GM12878 (cell line): ENCODE measurements around the gene MBNL3. TPM values are rescaled to one million over a fixed set of nuclear protein-coding genes. Genes with fewer than 3 reads are reported as not detected.

Experiments used
- ATAC-seq: fragments of 200-7000 bp; cut with Tn5 transposase; 3 replicates; pipeline ENCODE4 v1.9.1; 2020; ENCODE audit warnings: mild to moderate bottlenecking, moderate library complexity
- BruUV-seq: library from RNA; stranded (reverse); fragments of 400-500 nt; replicated peaks from 2 replicates; lab custom pipeline; 2021; lab: Mats Ljungman, UMichigan
- CTCF ChIA-PET: fragments of 300-600 bp; sonication (Branson Sonifier 250); formaldehyde crosslinking; extraction: SDS; loops from one replicate; lab custom pipeline; 2021; ENCODE audit warnings: inconsistent platforms; lab: Yijun Ruan, JAX
- POLR2A ChIA-PET: fragments of 350-600 bp; formaldehyde crosslinking; extraction: SDS; loops from one replicate; lab custom pipeline; 2021; ENCODE audit warnings: inconsistent platforms; lab: Charles Lee
- RAD21 ChIA-PET: fragments of 300-600 bp; sonication (Branson Sonifier 250); formaldehyde crosslinking; loops from one replicate; lab custom pipeline; 2023; ENCODE audit warnings: antibody characterized with exemption; ENCODE audit not compliant: unreplicated experiment; lab: Charles Lee
- SMC1A ChIA-PET: fragments of 300-600 bp; sonication (Branson Sonifier 250); formaldehyde crosslinking; loops from one replicate; lab custom pipeline; 2023; ENCODE audit not compliant: unreplicated experiment, uncharacterized antibody; lab: Charles Lee
- DNase-seq: peaks from one replicate; pipeline ENCODE4 v3.0.0-alpha.2; 2011; ENCODE audit warnings: low read depth, low spot score
- FAIRE-seq: peaks from 3 replicates; lab custom pipeline; 2011; peaks lifted over from hg19 to GRCh38; lab: Jason Lieb, UNC
- H2AFZ ChIP-seq: 2 replicates; pipeline ENCODE4 v1.6.0; 2011; ENCODE audit warnings: low read depth, low read length, control low read depth; ENCODE audit not compliant: control insufficient read depth
- H3K27ac ChIP-seq: 2 replicates; pipeline ENCODE4 v1.5.1; 2011; ENCODE audit warnings: control low read depth; ENCODE audit not compliant: control insufficient read depth, insufficient read depth
- H3K27me3 ChIP-seq, 2 experiments: replicated peaks in 1 of 2; 2 replicates each; pipeline versions ENCODE4 v1.6.0 to v1.6.1; 2011; ENCODE audit warnings: low read length in 1 of 2; ENCODE audit not compliant: control insufficient read depth in 2 of 2, insufficient read depth in 2 of 2
- H3K36me3 ChIP-seq, 2 experiments: 2 replicates each; pipeline ENCODE4 v1.5.1; 2011; ENCODE audit warnings: low read length in 1 of 2; ENCODE audit not compliant: control insufficient read depth in 2 of 2, insufficient read depth in 2 of 2
- H3K4me1 ChIP-seq: 2 replicates; pipeline ENCODE4 v1.6.1; 2011; ENCODE audit warnings: mild to moderate bottlenecking, low read length, moderate library complexity, mixed read lengths; ENCODE audit not compliant: control insufficient read depth, insufficient read depth
- H3K4me2 ChIP-seq: 2 replicates; pipeline ENCODE4 v1.6.0; 2011; ENCODE audit warnings: control low read depth; ENCODE audit not compliant: control insufficient read depth, insufficient read depth
- H3K4me3 ChIP-seq: fragments of 200-600 bp; sonication (generic); 2 replicates; pipeline ENCODE4 v1.5.1; 2016
- H3K79me2 ChIP-seq: 2 replicates; pipeline ENCODE4 v1.6.0; 2011; ENCODE audit warnings: low read length; ENCODE audit not compliant: control insufficient read depth, insufficient read depth
- H3K9ac ChIP-seq: 2 replicates; pipeline ENCODE4 v1.8.0; 2011; ENCODE audit warnings: low read length, control low read depth, mixed read lengths; ENCODE audit not compliant: control insufficient read depth, insufficient read depth
- H3K9me3 ChIP-seq: replicated peaks from 3 replicates; pipeline ENCODE4 v1.5.1; 2011; ENCODE audit warnings: mild to moderate bottlenecking, low read length; ENCODE audit not compliant: control insufficient read depth, insufficient read depth
- H4K20me1 ChIP-seq: 2 replicates; pipeline ENCODE4 v1.6.0; 2011; ENCODE audit not compliant: control insufficient read depth, insufficient read depth
- BCL11A ChIP-seq: IDR thresholded peaks from 2 replicates; pipeline ENCODE4 v1.6.1; 2011; ENCODE audit warnings: low read depth, low read length
- HDAC2 ChIP-seq: fragments of 200-600 bp; sonication (generic); IDR thresholded peaks from 2 replicates; pipeline ENCODE4 v1.6.1; 2017
- IKZF2 ChIP-seq, 2 experiments: fragments of 450-650 bp; IDR thresholded peaks; 2 replicates each; pipeline ENCODE4 v1.6.1; 2017; ENCODE audit warnings: mild to moderate bottlenecking in 2 of 2, moderate library complexity in 2 of 2
- NR2F1 ChIP-seq: fragments of 450-650 bp; conservative IDR thresholded peaks from 2 replicates; pipeline ENCODE4 v1.6.1; 2017; ENCODE audit warnings: mild to moderate bottlenecking
- PML ChIP-seq: IDR thresholded peaks from 2 replicates; pipeline ENCODE4 v1.6.1; 2012; ENCODE audit warnings: low read length, inconsistent platforms
- RAD21 ChIP-seq: IDR thresholded peaks from 2 replicates; pipeline ENCODE4 v1.6.1; 2011; ENCODE audit warnings: mild to moderate bottlenecking, low read depth, low read length, moderate library complexity; ENCODE audit not compliant: insufficient read depth
- RFX5 ChIP-seq: IDR thresholded peaks from 2 replicates; pipeline ENCODE4 v1.6.1; 2011; ENCODE audit warnings: low read depth, low read length, improper control_type of control experiment
- ZSCAN29 ChIP-seq: fragments of 450-650 bp; IDR thresholded peaks from 2 replicates; pipeline ENCODE4 v1.6.1; 2017; ENCODE audit warnings: mild to moderate bottlenecking, moderate library complexity
- WGBS: methylation state at CpG from one replicate; pipeline ENCODE4 v1.1.6; 2016; ENCODE audit warnings: low lambda C conversion rate; ENCODE audit not compliant: insufficient replicate concordance, insufficient coverage; ENCODE audit errors: missing lambda C conversion rate; 5-methylcytosine and 5-hydroxymethylcytosine counted together
- in situ Hi-C: fragments of 300-500 bp; cut with MboI; formaldehyde crosslinking; loops from 9 replicates; pipeline ENCODE4 v1.14.3; 2018; ENCODE audit warnings: mixed read lengths
- intact Hi-C: fragments of 100-400 bp; cut with micrococcal nuclease; formaldehyde crosslinking; loops from one replicate; pipeline ENCODE4 v1.14.2; 2022; ENCODE audit not compliant: unreplicated experiment
- polyA plus RNA-seq, 11 experiments: library from polyadenylated mRNA; depleted of rRNA in 4 of 11; unstranded in 6 of 11; stranded (reverse) in 5 of 11; fragments of >200 nt; fragmentation: Nextera tagmentation in 4 of 11; fragmentation: Illumina TruSeq in 1 of 11; extraction: Ambion mirVana in 4 of 11; extraction: Trizol in 1 of 11; gene quantifications; 1 replicate in 1 of 11; 2 replicates in 10 of 11; pipeline versions ENCODE4 v1.2.1 to v1.2.3, GENCODE V29; 2011 to 2016; ENCODE audit warnings: inconsistent platforms in 2 of 11, missing spikeins in 2 of 11, low read depth in 1 of 11
- total RNA-seq, 4 experiments: library from RNA; depleted of rRNA in 3 of 4; stranded (reverse); fragments of >200 nt in 3 of 4; fragmentation: Illumina TruSeq in 1 of 4; extraction: Trizol in 1 of 4; gene quantifications; 2 replicates each; pipeline versions ENCODE4 v1.2.1 to v1.2.3, GENCODE V29; 2013 to 2021
- TF ChIP-seq, protein P1 (sequence below): IDR thresholded peaks from 2 replicates; pipeline ENCODE4 v1.6.1; 2011; ENCODE audit warnings: low read depth, mild to moderate bottlenecking, low read length, moderate library complexity, borderline replicate concordance; ENCODE audit errors: extremely low read depth
- TF ChIP-seq, protein P2 (sequence below): fragments of 450-650 bp; IDR thresholded peaks from 2 replicates; pipeline ENCODE4 v1.6.1; 2018; ENCODE audit warnings: mild to moderate bottlenecking, low read depth, moderate library complexity; ENCODE audit not compliant: partially characterized antibody
- TF ChIP-seq, protein P3 (sequence below): fragments of 450-650 bp; IDR thresholded peaks from 2 replicates; pipeline ENCODE4 v1.6.1; 2017; ENCODE audit warnings: mild to moderate bottlenecking
- TF ChIP-seq, protein P4 (sequence below), 3 experiments: IDR thresholded peaks in 2 of 3; conservative IDR thresholded peaks in 1 of 3; 2 replicates each; pipeline ENCODE4 v1.5.1; 2011; ENCODE audit warnings: low read depth in 3 of 3, low read length in 3 of 3, mild to moderate bottlenecking in 3 of 3, control low read depth in 2 of 3, moderate library complexity in 2 of 3, inconsistent platforms in 1 of 3, mixed read lengths in 1 of 3; ENCODE audit not compliant: control insufficient read depth in 2 of 3, insufficient read depth in 1 of 3; ENCODE audit errors: extremely low read depth in 1 of 3

Gene MBNL3
- total and polyA plus RNA-seq, 10 of the 15 experiments (the other 5 are each of a cell fraction or from before 2014, with no cell fraction given): 3.4 to 33.1 (median 12.6) TPM

DNA sequence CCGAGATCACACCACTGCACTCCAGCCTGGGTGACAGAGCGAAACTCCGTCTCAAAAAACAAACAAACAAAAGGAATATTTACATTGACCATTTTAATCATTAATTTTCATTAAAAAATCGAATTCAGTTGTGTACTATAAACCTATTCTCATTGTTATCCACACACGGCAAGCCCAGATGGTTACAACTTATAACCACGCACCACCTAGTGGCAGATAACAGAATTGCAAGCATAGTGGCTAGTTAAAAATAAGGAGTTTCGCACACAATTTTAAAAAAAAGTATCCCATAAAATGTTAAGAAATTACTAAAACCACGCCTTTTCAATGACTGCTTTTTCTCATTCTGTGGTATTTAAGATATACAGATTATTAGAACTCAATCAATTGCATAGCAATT is 25.4 kb downstream of the MBNL3 start:
- Histone ChIP-seq H3K79me2 (no peaks in the 10 kb centered on the region), H3K27ac (no peak overlapping the region), H3K36me3 (no peaks in the 10 kb centered on the region), H4K20me1 (no peaks in the 10 kb centered on the region), H2AFZ (no peak overlapping the region), H3K4me2 (no peak overlapping the region), H3K9ac (no peak overlapping the region), H3K9me3 (no peaks in the 10 kb centered on the region), H3K4me1 (no peaks in the 10 kb centered on the region), H3K27me3 (no peaks in the 10 kb centered on the region), H3K4me3 (no peak overlapping the region)
- DNase-seq (no peak), FAIRE-seq (no peak), ATAC-seq (no peak)
- TF ChIP-seq, protein P1, sequence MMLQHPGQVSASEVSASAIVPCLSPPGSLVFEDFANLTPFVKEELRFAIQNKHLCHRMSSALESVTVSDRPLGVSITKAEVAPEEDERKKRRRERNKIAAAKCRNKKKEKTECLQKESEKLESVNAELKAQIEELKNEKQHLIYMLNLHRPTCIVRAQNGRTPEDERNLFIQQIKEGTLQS: no peak
- TF ChIP-seq, protein P2, sequence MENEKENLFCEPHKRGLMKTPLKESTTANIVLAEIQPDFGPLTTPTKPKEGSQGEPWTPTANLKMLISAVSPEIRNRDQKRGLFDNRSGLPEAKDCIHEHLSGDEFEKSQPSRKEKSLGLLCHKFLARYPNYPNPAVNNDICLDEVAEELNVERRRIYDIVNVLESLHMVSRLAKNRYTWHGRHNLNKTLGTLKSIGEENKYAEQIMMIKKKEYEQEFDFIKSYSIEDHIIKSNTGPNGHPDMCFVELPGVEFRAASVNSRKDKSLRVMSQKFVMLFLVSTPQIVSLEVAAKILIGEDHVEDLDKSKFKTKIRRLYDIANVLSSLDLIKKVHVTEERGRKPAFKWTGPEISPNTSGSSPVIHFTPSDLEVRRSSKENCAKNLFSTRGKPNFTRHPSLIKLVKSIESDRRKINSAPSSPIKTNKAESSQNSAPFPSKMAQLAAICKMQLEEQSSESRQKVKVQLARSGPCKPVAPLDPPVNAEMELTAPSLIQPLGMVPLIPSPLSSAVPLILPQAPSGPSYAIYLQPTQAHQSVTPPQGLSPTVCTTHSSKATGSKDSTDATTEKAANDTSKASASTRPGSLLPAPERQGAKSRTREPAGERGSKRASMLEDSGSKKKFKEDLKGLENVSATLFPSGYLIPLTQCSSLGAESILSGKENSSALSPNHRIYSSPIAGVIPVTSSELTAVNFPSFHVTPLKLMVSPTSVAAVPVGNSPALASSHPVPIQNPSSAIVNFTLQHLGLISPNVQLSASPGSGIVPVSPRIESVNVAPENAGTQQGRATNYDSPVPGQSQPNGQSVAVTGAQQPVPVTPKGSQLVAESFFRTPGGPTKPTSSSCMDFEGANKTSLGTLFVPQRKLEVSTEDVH: no peak
- TF ChIP-seq RFX5 (no peak), NR2F1 (no peak), BCL11A (no peak), RAD21 (0 out of 2 replicates have a peak, but pooled peaks have one; percentile 16), PML (no peak), ZSCAN29 (no peak), HDAC2 (no peak), IKZF2 (IDR thresholded peaks at IDR 0.05) (no peak)
- TF ChIP-seq, protein P3, sequence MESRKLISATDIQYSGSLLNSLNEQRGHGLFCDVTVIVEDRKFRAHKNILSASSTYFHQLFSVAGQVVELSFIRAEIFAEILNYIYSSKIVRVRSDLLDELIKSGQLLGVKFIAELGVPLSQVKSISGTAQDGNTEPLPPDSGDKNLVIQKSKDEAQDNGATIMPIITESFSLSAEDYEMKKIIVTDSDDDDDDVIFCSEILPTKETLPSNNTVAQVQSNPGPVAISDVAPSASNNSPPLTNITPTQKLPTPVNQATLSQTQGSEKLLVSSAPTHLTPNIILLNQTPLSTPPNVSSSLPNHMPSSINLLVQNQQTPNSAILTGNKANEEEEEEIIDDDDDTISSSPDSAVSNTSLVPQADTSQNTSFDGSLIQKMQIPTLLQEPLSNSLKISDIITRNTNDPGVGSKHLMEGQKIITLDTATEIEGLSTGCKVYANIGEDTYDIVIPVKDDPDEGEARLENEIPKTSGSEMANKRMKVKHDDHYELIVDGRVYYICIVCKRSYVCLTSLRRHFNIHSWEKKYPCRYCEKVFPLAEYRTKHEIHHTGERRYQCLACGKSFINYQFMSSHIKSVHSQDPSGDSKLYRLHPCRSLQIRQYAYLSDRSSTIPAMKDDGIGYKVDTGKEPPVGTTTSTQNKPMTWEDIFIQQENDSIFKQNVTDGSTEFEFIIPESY: no peak
- TF ChIP-seq, protein P4, sequence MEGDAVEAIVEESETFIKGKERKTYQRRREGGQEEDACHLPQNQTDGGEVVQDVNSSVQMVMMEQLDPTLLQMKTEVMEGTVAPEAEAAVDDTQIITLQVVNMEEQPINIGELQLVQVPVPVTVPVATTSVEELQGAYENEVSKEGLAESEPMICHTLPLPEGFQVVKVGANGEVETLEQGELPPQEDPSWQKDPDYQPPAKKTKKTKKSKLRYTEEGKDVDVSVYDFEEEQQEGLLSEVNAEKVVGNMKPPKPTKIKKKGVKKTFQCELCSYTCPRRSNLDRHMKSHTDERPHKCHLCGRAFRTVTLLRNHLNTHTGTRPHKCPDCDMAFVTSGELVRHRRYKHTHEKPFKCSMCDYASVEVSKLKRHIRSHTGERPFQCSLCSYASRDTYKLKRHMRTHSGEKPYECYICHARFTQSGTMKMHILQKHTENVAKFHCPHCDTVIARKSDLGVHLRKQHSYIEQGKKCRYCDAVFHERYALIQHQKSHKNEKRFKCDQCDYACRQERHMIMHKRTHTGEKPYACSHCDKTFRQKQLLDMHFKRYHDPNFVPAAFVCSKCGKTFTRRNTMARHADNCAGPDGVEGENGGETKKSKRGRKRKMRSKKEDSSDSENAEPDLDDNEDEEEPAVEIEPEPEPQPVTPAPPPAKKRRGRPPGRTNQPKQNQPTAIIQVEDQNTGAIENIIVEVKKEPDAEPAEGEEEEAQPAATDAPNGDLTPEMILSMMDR (IDR thresholded peaks at IDR 0.05 in 2 of 3, conservative IDR thresholded peaks at IDR 0.05 in 1 of 3; ENCODE audit: control insufficient read depth in 2 of 3, extremely low read depth in 1 of 3, insufficient read depth in 1 of 3, low read depth in 3 of 3, low read length in 3 of 3): peak; percentile 9 to 48 (median 37); a peak in 5 of 6 replicates
- SMC1A ChIA-PET: interaction anchor here (0.9 to 1.8 kb wide), 2 partner anchors 23 to 35 kb away, joined by 3 to 4 read pairs; no protein-coding TSS in a partner anchor
- in situ Hi-C loops: no loop called here
- WGBS: 35% methylated on average over 8 of the region's 8 CpGs
- no TSS peak for BruUV-seq
- intact Hi-C loops: no loop called here
- POLR2A ChIA-PET: no interaction called here
- RAD21 ChIA-PET: interaction anchor here (1.1 kb wide), 1 partner anchor 169 kb away, joined by 4 read pairs; no protein-coding TSS in a partner anchor
- CTCF ChIA-PET: interaction anchor here (1.0 to 1.4 kb wide), 3 partner anchors 16 to 167 kb away, joined by 3 to 4 read pairs (median 3); no protein-coding TSS in a partner anchor
